GM12878 (cell line): ENCODE results near the gene TDP1. TPM values are rescaled to one million over a fixed set of nuclear protein-coding genes. Genes with fewer than 3 reads are reported as not detected.

Experiments used
- ATAC-seq: fragments of 200-7000 bp; cut with Tn5 transposase; 3 replicates; pipeline ENCODE4 v1.9.1; 2020; ENCODE audit warnings: mild to moderate bottlenecking, moderate library complexity
- BruUV-seq: library from RNA; stranded (reverse); fragments of 400-500 nt; replicated peaks from 2 replicates; lab custom pipeline; 2021; lab: Mats Ljungman, UMichigan
- CTCF ChIA-PET: fragments of 300-600 bp; sonication (Branson Sonifier 250); formaldehyde crosslinking; extraction: SDS; loops from one replicate; lab custom pipeline; 2021; ENCODE audit warnings: inconsistent platforms; lab: Yijun Ruan, JAX
- POLR2A ChIA-PET: fragments of 350-600 bp; formaldehyde crosslinking; extraction: SDS; loops from one replicate; lab custom pipeline; 2021; ENCODE audit warnings: inconsistent platforms; lab: Charles Lee
- RAD21 ChIA-PET: fragments of 300-600 bp; sonication (Branson Sonifier 250); formaldehyde crosslinking; loops from one replicate; lab custom pipeline; 2023; ENCODE audit warnings: antibody characterized with exemption; ENCODE audit not compliant: unreplicated experiment; lab: Charles Lee
- SMC1A ChIA-PET: fragments of 300-600 bp; sonication (Branson Sonifier 250); formaldehyde crosslinking; loops from one replicate; lab custom pipeline; 2023; ENCODE audit not compliant: unreplicated experiment, uncharacterized antibody; lab: Charles Lee
- DNase-seq: peaks from one replicate; pipeline ENCODE4 v3.0.0-alpha.2; 2011; ENCODE audit warnings: low read depth, low spot score
- FAIRE-seq: peaks from 3 replicates; lab custom pipeline; 2011; peaks lifted over from hg19 to GRCh38; lab: Jason Lieb, UNC
- H2AFZ ChIP-seq: 2 replicates; pipeline ENCODE4 v1.6.0; 2011; ENCODE audit warnings: low read depth, low read length, control low read depth; ENCODE audit not compliant: control insufficient read depth
- H3K27ac ChIP-seq: 2 replicates; pipeline ENCODE4 v1.5.1; 2011; ENCODE audit warnings: control low read depth; ENCODE audit not compliant: control insufficient read depth, insufficient read depth
- H3K27me3 ChIP-seq, 2 experiments: replicated peaks in 1 of 2; 2 replicates each; pipeline versions ENCODE4 v1.6.0 to v1.6.1; 2011; ENCODE audit warnings: low read length in 1 of 2; ENCODE audit not compliant: control insufficient read depth in 2 of 2, insufficient read depth in 2 of 2
- H3K36me3 ChIP-seq, 2 experiments: 2 replicates each; pipeline ENCODE4 v1.5.1; 2011; ENCODE audit warnings: low read length in 1 of 2; ENCODE audit not compliant: control insufficient read depth in 2 of 2, insufficient read depth in 2 of 2
- H3K4me1 ChIP-seq: 2 replicates; pipeline ENCODE4 v1.6.1; 2011; ENCODE audit warnings: mild to moderate bottlenecking, low read length, moderate library complexity, mixed read lengths; ENCODE audit not compliant: control insufficient read depth, insufficient read depth
- H3K4me2 ChIP-seq: 2 replicates; pipeline ENCODE4 v1.6.0; 2011; ENCODE audit warnings: control low read depth; ENCODE audit not compliant: control insufficient read depth, insufficient read depth
- H3K4me3 ChIP-seq: fragments of 200-600 bp; sonication (generic); 2 replicates; pipeline ENCODE4 v1.5.1; 2016
- H3K79me2 ChIP-seq: 2 replicates; pipeline ENCODE4 v1.6.0; 2011; ENCODE audit warnings: low read length; ENCODE audit not compliant: control insufficient read depth, insufficient read depth
- H3K9ac ChIP-seq: 2 replicates; pipeline ENCODE4 v1.8.0; 2011; ENCODE audit warnings: low read length, control low read depth, mixed read lengths; ENCODE audit not compliant: control insufficient read depth, insufficient read depth
- H3K9me3 ChIP-seq: replicated peaks from 3 replicates; pipeline ENCODE4 v1.5.1; 2011; ENCODE audit warnings: mild to moderate bottlenecking, low read length; ENCODE audit not compliant: control insufficient read depth, insufficient read depth
- H4K20me1 ChIP-seq: 2 replicates; pipeline ENCODE4 v1.6.0; 2011; ENCODE audit not compliant: control insufficient read depth, insufficient read depth
- DPF2 ChIP-seq: fragments of 450-650 bp; IDR thresholded peaks from 2 replicates; pipeline ENCODE4 v1.6.1; 2017; ENCODE audit warnings: mild to moderate bottlenecking
- EZH2 ChIP-seq: IDR thresholded peaks from 2 replicates; pipeline ENCODE4 v1.6.1; 2012; ENCODE audit warnings: low read depth, mild to moderate bottlenecking, control low read depth, inconsistent platforms, low read length, borderline replicate concordance; ENCODE audit not compliant: control insufficient read depth
- GABPA ChIP-seq: IDR thresholded peaks from 2 replicates; pipeline ENCODE4 v1.6.1; 2014; ENCODE audit warnings: antibody characterized with exemption, low read depth, mild to moderate bottlenecking, inconsistent platforms
- NFYB ChIP-seq: IDR thresholded peaks from 2 replicates; pipeline ENCODE4 v1.6.1; 2011; ENCODE audit warnings: low read depth, mild to moderate bottlenecking, low read length, improper control_type of control experiment, moderate library complexity; ENCODE audit not compliant: insufficient read depth
- RAD51 ChIP-seq: fragments of 450-650 bp; IDR thresholded peaks from 2 replicates; pipeline ENCODE4 v1.6.1; 2016; ENCODE audit warnings: moderate library complexity, mild to moderate bottlenecking, inconsistent platforms
- SP1 ChIP-seq: IDR thresholded peaks from one replicate; pipeline ENCODE4 v1.6.1; 2011; ENCODE audit warnings: low read depth, low read length
- TAF1 ChIP-seq: IDR thresholded peaks from 2 replicates; pipeline ENCODE4 v1.6.1; 2011; ENCODE audit warnings: mild to moderate bottlenecking, low read depth, low read length, borderline replicate concordance
- YBX1 ChIP-seq: fragments of 450-650 bp; IDR thresholded peaks from 2 replicates; pipeline ENCODE4 v1.6.1; 2016; ENCODE audit warnings: antibody characterized with exemption
- ZSCAN29 ChIP-seq: fragments of 450-650 bp; IDR thresholded peaks from 2 replicates; pipeline ENCODE4 v1.6.1; 2017; ENCODE audit warnings: mild to moderate bottlenecking, moderate library complexity
- WGBS: methylation state at CpG from one replicate; pipeline ENCODE4 v1.1.6; 2016; ENCODE audit warnings: low lambda C conversion rate; ENCODE audit not compliant: insufficient replicate concordance, insufficient coverage; ENCODE audit errors: missing lambda C conversion rate; 5-methylcytosine and 5-hydroxymethylcytosine counted together
- in situ Hi-C: fragments of 300-500 bp; cut with MboI; formaldehyde crosslinking; loops from 9 replicates; pipeline ENCODE4 v1.14.3; 2018; ENCODE audit warnings: mixed read lengths
- intact Hi-C: fragments of 100-400 bp; cut with micrococcal nuclease; formaldehyde crosslinking; loops from one replicate; pipeline ENCODE4 v1.14.2; 2022; ENCODE audit not compliant: unreplicated experiment
- polyA plus RNA-seq, 11 experiments: library from polyadenylated mRNA; depleted of rRNA in 4 of 11; unstranded in 6 of 11; stranded (reverse) in 5 of 11; fragments of >200 nt; fragmentation: Nextera tagmentation in 4 of 11; fragmentation: Illumina TruSeq in 1 of 11; extraction: Ambion mirVana in 4 of 11; extraction: Trizol in 1 of 11; gene quantifications; 1 replicate in 1 of 11; 2 replicates in 10 of 11; pipeline versions ENCODE4 v1.2.1 to v1.2.3, GENCODE V29; 2011 to 2016; ENCODE audit warnings: inconsistent platforms in 2 of 11, missing spikeins in 2 of 11, low read depth in 1 of 11
- total RNA-seq, 4 experiments: library from RNA; depleted of rRNA in 3 of 4; stranded (reverse); fragments of >200 nt in 3 of 4; fragmentation: Illumina TruSeq in 1 of 4; extraction: Trizol in 1 of 4; gene quantifications; 2 replicates each; pipeline versions ENCODE4 v1.2.1 to v1.2.3, GENCODE V29; 2013 to 2021
- TF ChIP-seq, protein P1 (sequence below): fragments of 450-650 bp; conservative IDR thresholded peaks from 2 replicates; pipeline ENCODE4 v1.6.1; 2017; ENCODE audit warnings: mild to moderate bottlenecking, moderate library complexity
- TF ChIP-seq, protein P2 (sequence below): fragments of 450-650 bp; IDR thresholded peaks from 2 replicates; pipeline ENCODE4 v1.6.1; 2018; ENCODE audit warnings: borderline replicate concordance, mild to moderate bottlenecking; ENCODE audit not compliant: partially characterized antibody

Gene TDP1
- total and polyA plus RNA-seq, 10 of the 15 experiments (the other 5 are each of a cell fraction or from before 2014, with no cell fraction given), result 40.2 to 60.4 (median 54.1) TPM

DNA sequence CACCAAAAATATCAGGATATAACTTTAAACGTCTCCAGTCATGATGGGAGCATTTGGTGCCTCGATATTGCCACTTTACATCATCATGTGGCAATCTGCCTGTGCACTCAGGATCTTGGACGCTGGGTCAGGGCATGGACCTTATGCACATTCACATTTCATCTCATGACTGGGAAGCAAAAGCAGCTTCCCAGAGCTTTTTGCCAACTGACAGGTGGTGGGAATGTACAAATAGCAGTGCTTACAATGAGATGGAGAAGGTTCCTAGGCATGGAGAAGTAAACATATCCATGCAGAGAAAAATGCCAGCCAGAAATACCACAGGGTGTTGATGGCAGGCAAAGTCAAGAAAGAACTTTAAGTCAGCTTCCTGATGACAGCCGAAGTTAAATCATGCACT is 31.5 kb upstream of the TDP1 start:
- no peaks in the 10 kb centered on the region for H3K4me1 ChIP-seq
- no peak overlapping the region for H3K4me3 ChIP-seq
- H3K27me3 ChIP-seq, result no peaks in the 10 kb centered on the region
- ChIA-PET POLR2A (no interaction called here), RAD21 (no interaction called here), SMC1A (interaction anchor here (2.3 kb wide), 1 partner anchor 11 kb away, joined by 10 read pairs; no protein-coding TSS in a partner anchor), CTCF (no interaction called here)
- H3K9me3 ChIP-seq, result no peaks in the 10 kb centered on the region
- H2AFZ ChIP-seq, result no peak overlapping the region
- 77% methylated on average over 4 of the region's 4 CpGs for WGBS
- H3K9ac ChIP-seq, result no peak overlapping the region
- no peaks in the 10 kb centered on the region for H3K36me3 ChIP-seq
- no peak overlapping the region for H3K27ac ChIP-seq
- TF ChIP-seq GABPA, result no peak
- no peak for TF ChIP-seq NFYB
- TF ChIP-seq DPF2, result no peak
- TF ChIP-seq, protein P1, sequence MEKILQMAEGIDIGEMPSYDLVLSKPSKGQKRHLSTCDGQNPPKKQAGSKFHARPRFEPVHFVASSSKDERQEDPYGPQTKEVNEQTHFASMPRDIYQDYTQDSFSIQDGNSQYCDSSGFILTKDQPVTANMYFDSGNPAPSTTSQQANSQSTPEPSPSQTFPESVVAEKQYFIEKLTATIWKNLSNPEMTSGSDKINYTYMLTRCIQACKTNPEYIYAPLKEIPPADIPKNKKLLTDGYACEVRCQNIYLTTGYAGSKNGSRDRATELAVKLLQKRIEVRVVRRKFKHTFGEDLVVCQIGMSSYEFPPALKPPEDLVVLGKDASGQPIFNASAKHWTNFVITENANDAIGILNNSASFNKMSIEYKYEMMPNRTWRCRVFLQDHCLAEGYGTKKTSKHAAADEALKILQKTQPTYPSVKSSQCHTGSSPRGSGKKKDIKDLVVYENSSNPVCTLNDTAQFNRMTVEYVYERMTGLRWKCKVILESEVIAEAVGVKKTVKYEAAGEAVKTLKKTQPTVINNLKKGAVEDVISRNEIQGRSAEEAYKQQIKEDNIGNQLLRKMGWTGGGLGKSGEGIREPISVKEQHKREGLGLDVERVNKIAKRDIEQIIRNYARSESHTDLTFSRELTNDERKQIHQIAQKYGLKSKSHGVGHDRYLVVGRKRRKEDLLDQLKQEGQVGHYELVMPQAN, result no peak
- no peak for TF ChIP-seq YBX1
- no peak for TF ChIP-seq RAD51
- no peak for TF ChIP-seq ZSCAN29
- TF ChIP-seq EZH2, result no peak
- TF ChIP-seq TAF1, result no peak
- no peak for TF ChIP-seq SP1
- TF ChIP-seq, protein P2, sequence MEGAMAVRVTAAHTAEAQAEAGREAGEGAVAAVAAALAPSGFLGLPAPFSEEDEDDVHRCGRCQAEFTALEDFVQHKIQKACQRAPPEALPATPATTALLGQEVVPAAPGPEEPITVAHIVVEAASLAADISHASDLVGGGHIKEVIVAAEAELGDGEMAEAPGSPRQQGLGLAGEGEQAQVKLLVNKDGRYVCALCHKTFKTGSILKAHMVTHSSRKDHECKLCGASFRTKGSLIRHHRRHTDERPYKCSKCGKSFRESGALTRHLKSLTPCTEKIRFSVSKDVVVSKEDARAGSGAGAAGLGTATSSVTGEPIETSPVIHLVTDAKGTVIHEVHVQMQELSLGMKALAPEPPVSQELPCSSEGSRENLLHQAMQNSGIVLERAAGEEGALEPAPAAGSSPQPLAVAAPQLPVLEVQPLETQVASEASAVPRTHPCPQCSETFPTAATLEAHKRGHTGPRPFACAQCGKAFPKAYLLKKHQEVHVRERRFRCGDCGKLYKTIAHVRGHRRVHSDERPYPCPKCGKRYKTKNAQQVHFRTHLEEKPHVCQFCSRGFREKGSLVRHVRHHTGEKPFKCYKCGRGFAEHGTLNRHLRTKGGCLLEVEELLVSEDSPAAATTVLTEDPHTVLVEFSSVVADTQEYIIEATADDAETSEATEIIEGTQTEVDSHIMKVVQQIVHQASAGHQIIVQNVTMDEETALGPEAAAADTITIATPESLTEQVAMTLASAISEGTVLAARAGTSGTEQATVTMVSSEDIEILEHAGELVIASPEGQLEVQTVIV, result no peak
- H3K79me2 ChIP-seq, result no peaks in the 10 kb centered on the region
- intact Hi-C loops, result no loop called here
- no peak for DNase-seq
- no TSS peak for BruUV-seq
- no peaks in the 10 kb centered on the region for H4K20me1 ChIP-seq
- in situ Hi-C loops, result no loop called here
- H3K4me2 ChIP-seq, result no peak overlapping the region
- no peak for FAIRE-seq
- ATAC-seq, result no peak
